ENCODE data around the gene RASA1. TPM values are rescaled to one million over a fixed set of nuclear protein-coding genes. Genes with fewer than 3 reads are reported as not detected.

The RASA1 gene

DNA sequence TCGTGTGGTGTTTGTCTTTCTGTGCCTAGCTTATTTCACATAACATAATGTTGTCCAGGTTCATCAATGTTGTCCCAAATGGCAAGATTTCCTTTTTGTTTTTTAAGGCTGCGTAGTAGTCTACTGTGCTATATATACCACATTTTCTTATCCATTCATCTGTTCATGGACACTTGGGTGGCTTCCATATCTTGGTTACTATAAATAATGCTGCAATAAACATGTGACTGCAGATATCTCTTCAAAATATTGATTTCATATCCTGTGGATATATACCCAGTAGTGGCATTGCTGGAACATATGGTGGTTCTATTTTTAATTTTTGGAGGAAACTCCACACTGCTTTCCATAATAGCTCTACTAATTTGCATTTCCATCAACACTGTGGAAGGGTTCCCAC, 170.5 kb downstream of the RASA1 start:
- Histone ChIP-seq H3K27me3 (ENCODE audit: control insufficient read depth in 1 of 2, insufficient read depth in 1 of 2, low read length in 2 of 2) (no peaks in the 10 kb centered on the region), H2BK15ac (ENCODE audit: low read depth, poor library complexity, severe bottlenecking) (no peak overlapping the region), H3K4me2 (ENCODE audit: low read length, poor library complexity, severe bottlenecking) (no peak overlapping the region), H3K4ac (ENCODE audit: low read depth in 1 of 2, low read length in 2 of 2) (no peak overlapping the region), H2BK120ac (ENCODE audit: low read depth, low read length) (no peak overlapping the region), H4K91ac (ENCODE audit: low read length) (no peak overlapping the region), H3K9me3 (ENCODE audit: control insufficient read depth, low read length) (peaks cover 2% of the 10 kb centered on the region), H2AFZ (ENCODE audit: low read depth, low read length) (no peak overlapping the region), H4K8ac (ENCODE audit: low read length) (no peak overlapping the region), H2AK5ac (ENCODE audit: low read length, severe bottlenecking) (no peak overlapping the region), H3K36me3 (ENCODE audit: control insufficient read depth in 1 of 2, insufficient read depth in 2 of 2, low read depth in 1 of 2, low read length in 2 of 2) (no peaks in the 10 kb centered on the region), H3K23ac (ENCODE audit: low read length in 2 of 2) (no peak overlapping the region), H2BK5ac (ENCODE audit: low read depth, low read length, poor library complexity, severe bottlenecking) (no peak overlapping the region), H3K18ac (ENCODE audit: low read depth in 1 of 2, low read length in 2 of 2) (no peak overlapping the region), H3K4me3 (ENCODE audit: insufficient read depth in 1 of 2, low read depth in 1 of 2, low read length in 2 of 2) (no peak overlapping the region), H2BK12ac (ENCODE audit: low read length in 2 of 2) (no peak overlapping the region), H3K79me1 (replicated peaks; ENCODE audit: low read length, poor library complexity, severe bottlenecking) (no peaks in the 10 kb centered on the region), H3K9ac (ENCODE audit: low read length) (no peak overlapping the region), H3K14ac (ENCODE audit: low read length in 2 of 2) (no peak overlapping the region), H3K4me1 (ENCODE audit: control insufficient read depth, insufficient read depth, low read depth, low read length) (no peaks in the 10 kb centered on the region), H3K27ac (ENCODE audit: low read length, poor library complexity, severe bottlenecking) (no peak overlapping the region)
- DNase-seq = no peak
- no CpG with 5 or more reads among the region's 2 CpGs for WGBS

Small RNAs within 50 kb of the gene (small RNA-seq; reads per million reads assigned to genes)
- not detected for gene RN7SL629P (ENCODE audit: low read depth)
- gene RNU6-606P (ENCODE audit: low read depth) = not detected
- not detected for gene RNU6-727P (ENCODE audit: low read depth)

All from mesenchymal stem cell (in vitro differentiated cells and primary cell).